ENCODE results near the gene C1S.

DNA sequence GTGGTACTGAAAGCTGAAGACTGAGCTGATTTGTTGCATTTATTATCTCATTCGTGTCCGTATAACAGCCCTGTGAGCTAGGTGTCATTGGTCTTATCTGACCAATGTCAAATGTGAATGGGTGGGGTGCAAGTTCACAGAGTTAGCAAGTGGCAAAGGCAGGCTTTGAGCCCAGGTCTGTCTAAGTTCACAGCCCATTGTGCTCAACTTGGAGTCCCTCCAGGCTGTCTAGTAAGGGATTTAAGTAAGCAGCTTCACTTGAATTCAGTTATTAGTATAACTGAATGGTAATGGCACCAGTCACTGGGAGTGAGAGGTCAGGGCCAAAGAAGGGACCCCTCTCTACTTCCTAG is 8.5 kb downstream of the C1S start:
- TF ChIP-seq, protein P1, sequence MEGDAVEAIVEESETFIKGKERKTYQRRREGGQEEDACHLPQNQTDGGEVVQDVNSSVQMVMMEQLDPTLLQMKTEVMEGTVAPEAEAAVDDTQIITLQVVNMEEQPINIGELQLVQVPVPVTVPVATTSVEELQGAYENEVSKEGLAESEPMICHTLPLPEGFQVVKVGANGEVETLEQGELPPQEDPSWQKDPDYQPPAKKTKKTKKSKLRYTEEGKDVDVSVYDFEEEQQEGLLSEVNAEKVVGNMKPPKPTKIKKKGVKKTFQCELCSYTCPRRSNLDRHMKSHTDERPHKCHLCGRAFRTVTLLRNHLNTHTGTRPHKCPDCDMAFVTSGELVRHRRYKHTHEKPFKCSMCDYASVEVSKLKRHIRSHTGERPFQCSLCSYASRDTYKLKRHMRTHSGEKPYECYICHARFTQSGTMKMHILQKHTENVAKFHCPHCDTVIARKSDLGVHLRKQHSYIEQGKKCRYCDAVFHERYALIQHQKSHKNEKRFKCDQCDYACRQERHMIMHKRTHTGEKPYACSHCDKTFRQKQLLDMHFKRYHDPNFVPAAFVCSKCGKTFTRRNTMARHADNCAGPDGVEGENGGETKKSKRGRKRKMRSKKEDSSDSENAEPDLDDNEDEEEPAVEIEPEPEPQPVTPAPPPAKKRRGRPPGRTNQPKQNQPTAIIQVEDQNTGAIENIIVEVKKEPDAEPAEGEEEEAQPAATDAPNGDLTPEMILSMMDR (IDR thresholded peaks at IDR 0.05), result no peak
- TF ChIP-seq POLR2A (IDR thresholded peaks at IDR 0.05), result no peak
